SU-DHL-6 (cell line): ENCODE measurements around the gene POLR2F.

Experiments used
- H2AFZ ChIP-seq: fragments of 200-600 bp; sonication (generic); 2 replicates; pipeline ENCODE4 v1.6.1; 2014; ENCODE audit warnings: low read depth, mild to moderate bottlenecking, moderate library complexity, mixed read lengths, antibody characterized with exemption, low read length; ENCODE audit not compliant: severe bottlenecking
- H3F3A ChIP-seq: fragments of 200-600 bp; shearing (Covaris generic); 2 replicates; pipeline ENCODE4 v1.6.0; 2016; ENCODE audit warnings: antibody characterized with exemption, mild to moderate bottlenecking; ENCODE audit not compliant: insufficient read depth
- H3K27ac ChIP-seq: fragments of 200-600 bp; sonication (generic); 2 replicates; pipeline ENCODE4 v1.5.1; 2016; ENCODE audit warnings: low read depth, mild to moderate bottlenecking, low read length, moderate library complexity, mixed read lengths
- H3K27me3 ChIP-seq: fragments of 200-600 bp; sonication (generic), shearing (Covaris generic); 2 replicates; pipeline ENCODE4 v1.6.0; 2014; ENCODE audit warnings: mild to moderate bottlenecking, low read length
- H3K36me3 ChIP-seq: fragments of 200-600 bp; sonication (generic); 2 replicates; pipeline ENCODE4 v1.6.1; 2014; ENCODE audit warnings: mild to moderate bottlenecking, low read length, mixed read lengths
- H3K4me2 ChIP-seq: fragments of 300-600, 200-600 bp; shearing (Covaris generic), sonication (generic); 2 replicates; pipeline ENCODE4 v1.6.0; 2014; ENCODE audit warnings: low read length, low read depth, mild to moderate bottlenecking; ENCODE audit not compliant: poor library complexity, severe bottlenecking
- H3K4me3 ChIP-seq: fragments of 200-600 bp; sonication (generic); 2 replicates; pipeline ENCODE4 v1.5.1; 2014; ENCODE audit warnings: antibody characterized with exemption, low read length, mild to moderate bottlenecking, mixed read lengths; ENCODE audit not compliant: insufficient read depth, poor library complexity, severe bottlenecking
- H3K79me2 ChIP-seq: fragments of 200-600 bp; sonication (generic); 2 replicates; pipeline ENCODE4 v1.6.1; 2014; ENCODE audit warnings: mild to moderate bottlenecking, low read length, moderate library complexity; ENCODE audit not compliant: insufficient read depth
- H3K9ac ChIP-seq: fragments of 200-600 bp; sonication (generic); 2 replicates; pipeline ENCODE4 v1.7.0; 2014; ENCODE audit warnings: mild to moderate bottlenecking, low read length
- H3K9me2 ChIP-seq: fragments of 200-600 bp; sonication (generic); replicated peaks from 2 replicates; pipeline ENCODE4 v1.6.1; 2014; ENCODE audit warnings: low read length; ENCODE audit not compliant: insufficient read depth
- H3K9me3 ChIP-seq: fragments of 200-600 bp; sonication (generic); 2 replicates; pipeline ENCODE4 v1.6.1; 2014; ENCODE audit warnings: low read length, mixed read lengths; ENCODE audit not compliant: insufficient read depth
- H4K20me1 ChIP-seq: fragments of 200-600 bp; sonication (generic); 2 replicates; pipeline ENCODE4 v1.6.1; 2014; ENCODE audit warnings: low read depth, mild to moderate bottlenecking, antibody characterized with exemption, low read length, moderate library complexity, mixed read lengths
- EZH2phosphoT487 ChIP-seq: fragments of 200-600 bp; sonication (generic), shearing (Covaris generic); conservative IDR thresholded peaks from 2 replicates; pipeline ENCODE4 v1.6.1; 2018; ENCODE audit warnings: mild to moderate bottlenecking, antibody characterized with exemption, low read length, moderate library complexity, mixed read lengths
- TF ChIP-seq, protein P1 (sequence below): fragments of 200-600 bp; sonication (generic); IDR thresholded peaks from one replicate; pipeline ENCODE4 v1.5.1; 2017; ENCODE audit warnings: antibody characterized with exemption, mild to moderate bottlenecking, low read length, moderate library complexity; ENCODE audit not compliant: insufficient read depth, poor library complexity, severe bottlenecking

POLR2F gene

DNA sequence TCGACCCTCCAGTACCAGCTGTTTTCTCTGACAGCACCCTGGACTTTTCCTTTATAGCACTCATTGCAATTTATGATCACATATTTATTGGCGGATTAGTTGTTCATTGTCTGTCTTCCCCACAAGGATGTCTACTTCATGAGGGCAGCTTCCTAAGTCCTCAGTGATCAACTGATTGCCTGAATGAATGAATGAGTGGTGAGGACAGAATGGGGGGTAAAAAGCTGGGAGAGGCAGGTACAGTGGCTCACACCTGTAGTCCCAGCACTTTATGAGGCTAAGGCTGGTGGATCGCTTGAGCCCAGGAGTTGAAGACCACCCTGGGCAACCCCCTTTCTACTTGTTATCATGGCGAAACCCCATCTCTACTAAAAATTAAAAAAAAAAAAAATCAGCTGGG, 42.0 kb downstream of the POLR2F start:
- Histone ChIP-seq H3F3A (no peaks in the 10 kb centered on the region), H3K4me2 (no peak overlapping the region), H3K9me2 (no peaks in the 10 kb centered on the region), H4K20me1 (no peaks in the 10 kb centered on the region), H3K9me3 (no peaks in the 10 kb centered on the region), H3K9ac (no peak overlapping the region), H3K36me3 (no peaks in the 10 kb centered on the region), H2AFZ (no peak overlapping the region), H3K79me2 (no peaks in the 10 kb centered on the region), H3K4me3 (no peak overlapping the region), H3K27me3 (no peaks in the 10 kb centered on the region), H3K27ac (no peak overlapping the region)
- TF ChIP-seq EZH2phosphoT487, result no peak
- TF ChIP-seq, protein P1, sequence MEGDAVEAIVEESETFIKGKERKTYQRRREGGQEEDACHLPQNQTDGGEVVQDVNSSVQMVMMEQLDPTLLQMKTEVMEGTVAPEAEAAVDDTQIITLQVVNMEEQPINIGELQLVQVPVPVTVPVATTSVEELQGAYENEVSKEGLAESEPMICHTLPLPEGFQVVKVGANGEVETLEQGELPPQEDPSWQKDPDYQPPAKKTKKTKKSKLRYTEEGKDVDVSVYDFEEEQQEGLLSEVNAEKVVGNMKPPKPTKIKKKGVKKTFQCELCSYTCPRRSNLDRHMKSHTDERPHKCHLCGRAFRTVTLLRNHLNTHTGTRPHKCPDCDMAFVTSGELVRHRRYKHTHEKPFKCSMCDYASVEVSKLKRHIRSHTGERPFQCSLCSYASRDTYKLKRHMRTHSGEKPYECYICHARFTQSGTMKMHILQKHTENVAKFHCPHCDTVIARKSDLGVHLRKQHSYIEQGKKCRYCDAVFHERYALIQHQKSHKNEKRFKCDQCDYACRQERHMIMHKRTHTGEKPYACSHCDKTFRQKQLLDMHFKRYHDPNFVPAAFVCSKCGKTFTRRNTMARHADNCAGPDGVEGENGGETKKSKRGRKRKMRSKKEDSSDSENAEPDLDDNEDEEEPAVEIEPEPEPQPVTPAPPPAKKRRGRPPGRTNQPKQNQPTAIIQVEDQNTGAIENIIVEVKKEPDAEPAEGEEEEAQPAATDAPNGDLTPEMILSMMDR, result no peak

DNA sequence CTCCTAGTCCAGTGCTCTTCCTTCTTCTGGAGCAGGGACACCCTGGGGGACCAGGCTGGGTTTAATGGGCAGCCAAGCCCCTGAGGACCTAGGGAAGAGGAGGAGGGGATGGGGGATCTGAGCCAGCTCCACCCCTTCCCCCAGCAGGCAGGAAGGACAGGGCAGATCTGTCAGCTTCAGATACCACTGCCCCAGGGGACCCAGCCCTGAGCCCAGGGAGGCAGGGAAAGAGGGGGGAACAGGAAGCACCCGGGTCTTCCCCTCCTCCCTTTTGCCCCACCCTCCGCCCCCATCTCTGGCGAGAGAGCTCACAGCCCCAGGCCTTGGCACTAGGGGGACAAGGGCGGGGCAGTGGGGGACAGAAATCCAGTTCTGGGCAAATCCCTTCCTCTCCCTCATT, 42.6 kb downstream of the POLR2F start:
- TF ChIP-seq, protein P1, result no peak
- TF ChIP-seq EZH2phosphoT487, result no peak
- no peak overlapping the region for H2AFZ ChIP-seq
- H3F3A ChIP-seq, result no peaks in the 10 kb centered on the region
- H3K36me3 ChIP-seq, result no peaks in the 10 kb centered on the region
- H3K27ac ChIP-seq, result no peak overlapping the region
- H3K9ac ChIP-seq, result no peak overlapping the region
- H3K9me2 ChIP-seq, result no peaks in the 10 kb centered on the region
- H3K79me2 ChIP-seq, result no peaks in the 10 kb centered on the region
- no peaks in the 10 kb centered on the region for H3K27me3 ChIP-seq
- H4K20me1 ChIP-seq, result no peaks in the 10 kb centered on the region
- no peaks in the 10 kb centered on the region for H3K9me3 ChIP-seq
- H3K4me2 ChIP-seq, result no peak overlapping the region
- no peak overlapping the region for H3K4me3 ChIP-seq

DNA sequence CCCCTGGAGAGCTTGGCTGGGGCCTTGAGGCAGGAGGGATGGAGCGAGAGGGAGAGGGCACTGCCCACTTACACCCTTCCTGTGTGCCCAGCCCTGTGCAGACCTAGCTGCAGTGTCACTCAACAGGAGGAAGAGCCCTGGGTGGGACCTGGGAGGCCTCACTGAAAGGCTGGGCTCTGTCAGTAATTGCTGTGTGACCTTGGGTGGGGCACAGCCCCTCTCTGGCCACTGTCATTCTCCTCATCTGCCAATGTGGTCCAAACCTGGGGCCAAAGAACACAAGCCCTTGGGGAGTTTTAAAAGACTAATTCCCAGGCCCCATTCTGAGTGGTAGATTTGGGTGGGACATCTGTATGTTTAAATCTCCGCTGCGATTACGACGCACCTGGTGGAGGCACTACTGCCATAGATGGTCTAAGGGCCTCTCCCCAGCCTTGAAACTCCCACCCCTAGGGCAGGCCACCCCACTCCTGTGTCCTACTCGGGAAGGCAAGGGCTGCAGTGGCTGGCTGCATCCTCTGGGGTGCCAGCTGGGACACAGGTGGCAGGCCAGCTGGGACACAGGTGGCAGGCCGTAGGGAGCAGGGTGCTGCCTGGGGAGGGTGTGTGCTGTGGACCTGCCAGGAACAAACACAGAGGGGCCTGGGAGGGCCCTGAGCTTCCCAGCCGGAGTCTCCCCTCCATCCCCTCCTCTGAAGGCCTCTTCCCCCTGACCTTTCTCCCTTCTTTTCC, 43.2 kb downstream of the POLR2F start:
- Histone ChIP-seq H4K20me1 (no peaks in the 10 kb centered on the region), H3K4me2 (no peak overlapping the region), H3K27me3 (no peaks in the 10 kb centered on the region), H2AFZ (no peak overlapping the region), H3K9ac (no peak overlapping the region), H3K27ac (no peak overlapping the region), H3K79me2 (no peaks in the 10 kb centered on the region), H3K9me3 (no peaks in the 10 kb centered on the region), H3K36me3 (no peaks in the 10 kb centered on the region), H3F3A (no peaks in the 10 kb centered on the region), H3K4me3 (no peak overlapping the region), H3K9me2 (no peaks in the 10 kb centered on the region)
- TF ChIP-seq EZH2phosphoT487, result no peak
- TF ChIP-seq, protein P1, result no peak

DNA sequence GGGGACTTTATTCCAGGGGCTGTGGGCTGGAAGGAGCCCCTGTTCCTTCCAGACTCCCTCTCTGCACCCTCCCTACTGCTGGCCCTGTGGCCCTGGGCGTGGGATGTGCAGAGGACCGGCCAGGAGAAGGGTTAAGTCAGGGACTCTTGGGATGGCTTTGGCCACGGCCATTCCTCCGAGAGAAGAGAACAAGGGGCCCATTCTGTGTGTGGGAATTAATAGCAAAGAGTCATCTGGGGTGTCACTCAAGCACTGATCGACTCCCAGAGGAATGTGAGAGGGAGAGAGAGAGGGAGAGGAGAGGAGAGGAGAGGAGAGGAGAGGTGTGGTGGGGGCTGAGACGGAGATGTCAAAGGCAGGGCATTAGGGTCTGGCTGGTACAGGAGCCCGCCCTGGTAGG, 45.0 kb downstream of the POLR2F start:
- no peaks in the 10 kb centered on the region for H3K79me2 ChIP-seq
- no peak overlapping the region for H3K9ac ChIP-seq
- no peak overlapping the region for H3K4me3 ChIP-seq
- no peak overlapping the region for H2AFZ ChIP-seq
- no peak for TF ChIP-seq EZH2phosphoT487
- TF ChIP-seq, protein P1, result no peak
- H3K9me3 ChIP-seq, result no peaks in the 10 kb centered on the region
- no peaks in the 10 kb centered on the region for H3F3A ChIP-seq
- no peaks in the 10 kb centered on the region for H4K20me1 ChIP-seq
- no peaks in the 10 kb centered on the region for H3K36me3 ChIP-seq
- H3K27ac ChIP-seq, result no peak overlapping the region
- H3K9me2 ChIP-seq, result no peaks in the 10 kb centered on the region
- H3K27me3 ChIP-seq, result no peaks in the 10 kb centered on the region
- no peak overlapping the region for H3K4me2 ChIP-seq
